GM19463 (cell line): Measurements from ENCODE around the gene FCHO1.
A peak's percentile ranks its signal among the peaks of the same experiment; 100 is the strongest.
"Not testable (repeated sequence)": the region's sequence is repeated elsewhere in the genome, so short reads cannot be mapped to it uniquely, and the experiment has no call there.

Experiments
- ATAC-seq: cut with Tn5 transposase; IDR thresholded peaks from one replicate; pipeline ENCODE4 v1.9.1; 2021; ENCODE audit warnings: mild to moderate bottlenecking, moderate library complexity; ENCODE audit not compliant: unreplicated experiment

Gene FCHO1

GRCh38 chr19:17762505-17763229 is 11.4 kb downstream of the FCHO1 start:
- no peak for ATAC-seq

DNA sequence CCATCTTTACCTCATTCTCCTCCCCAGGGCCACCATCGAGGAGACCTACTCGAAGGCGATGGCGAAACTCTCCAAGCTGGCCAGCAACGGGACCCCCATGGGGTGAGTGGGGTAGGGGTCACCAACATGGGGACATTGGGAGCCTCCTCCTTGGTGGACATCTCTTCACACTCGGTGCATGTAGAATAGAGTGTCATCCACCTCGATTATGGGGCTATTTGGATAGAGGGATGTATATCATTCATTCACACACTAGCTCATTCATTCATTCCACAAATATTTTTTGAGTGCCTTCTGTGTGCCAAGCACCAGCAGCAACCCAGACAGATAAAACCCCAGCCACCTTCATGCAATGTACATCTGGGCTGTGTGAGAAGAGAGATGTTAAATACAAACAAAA is 13.1 kb downstream of the FCHO1 start:
- no peak for ATAC-seq

DNA sequence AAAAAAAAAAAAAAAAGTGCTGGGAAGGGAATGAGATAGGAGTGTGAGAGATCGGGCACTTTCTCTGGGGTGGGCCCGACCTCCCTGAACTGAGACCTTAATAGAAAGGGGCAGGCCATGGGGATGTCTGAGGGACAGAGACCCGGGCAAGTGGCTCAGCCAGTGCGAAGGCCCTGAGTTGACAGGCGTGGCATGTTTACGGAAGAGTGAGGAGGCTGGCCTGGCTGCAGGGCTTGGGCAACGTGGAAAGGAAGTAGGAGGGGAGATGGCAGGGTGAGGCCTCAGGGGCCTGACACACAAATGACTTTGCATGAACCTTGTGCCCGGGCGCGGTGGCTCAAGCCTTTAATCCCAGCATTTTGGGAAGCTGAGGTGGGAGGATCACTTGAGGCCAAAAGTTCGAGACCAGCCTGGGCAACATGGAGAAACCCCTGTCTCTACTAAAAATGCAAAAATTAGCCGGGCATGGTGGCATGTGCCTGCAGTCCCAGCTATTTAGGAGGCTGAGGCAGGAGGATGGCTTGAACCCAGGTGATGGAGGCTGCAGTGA is 13.9 kb downstream of the FCHO1 start:
- ATAC-seq, result no peak

- no peak for ATAC-seq
These were observed 15.4 kb downstream of the FCHO1 start for GRCh38 chr19:17766543-17767131.

GRCh38 chr19:17767559-17767958 is 16.3 kb downstream of the FCHO1 start:
- ATAC-seq, result no peak

DNA sequence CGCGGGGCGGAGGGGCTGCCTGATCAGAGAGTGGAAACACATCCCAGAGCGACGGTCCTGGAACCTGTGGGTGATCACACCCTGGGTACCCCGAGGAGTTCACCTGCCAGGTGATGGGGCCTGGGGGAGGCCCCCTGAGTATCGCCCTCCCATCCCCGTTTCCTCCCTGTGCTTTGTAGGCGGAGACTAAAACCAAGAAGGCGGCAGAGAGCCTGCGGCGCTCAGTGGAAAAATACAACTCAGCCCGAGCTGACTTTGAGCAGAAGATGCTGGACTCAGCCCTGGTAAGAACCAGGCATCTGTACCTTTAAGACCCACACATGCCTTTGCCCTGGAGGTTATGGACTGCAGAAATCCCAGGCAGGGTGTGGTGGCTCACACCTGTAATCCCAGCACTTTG is 19.3 kb downstream of the FCHO1 start:
- ATAC-seq, result no peak

GRCh38 chr19:17772172-17772571 is 20.9 kb downstream of the FCHO1 start:
- no peak for ATAC-seq

- ATAC-seq, result no peak
These were observed 24.1 kb downstream of the FCHO1 start for GRCh38 chr19:17775245-17775927.

GRCh38 chr19:17775991-17776803 is 24.9 kb downstream of the FCHO1 start:
- ATAC-seq, result peak; percentile 73

- not testable (repeated sequence) for ATAC-seq
These were observed 26.6 kb downstream of the FCHO1 start for GRCh38 chr19:17777840-17778239.

DNA sequence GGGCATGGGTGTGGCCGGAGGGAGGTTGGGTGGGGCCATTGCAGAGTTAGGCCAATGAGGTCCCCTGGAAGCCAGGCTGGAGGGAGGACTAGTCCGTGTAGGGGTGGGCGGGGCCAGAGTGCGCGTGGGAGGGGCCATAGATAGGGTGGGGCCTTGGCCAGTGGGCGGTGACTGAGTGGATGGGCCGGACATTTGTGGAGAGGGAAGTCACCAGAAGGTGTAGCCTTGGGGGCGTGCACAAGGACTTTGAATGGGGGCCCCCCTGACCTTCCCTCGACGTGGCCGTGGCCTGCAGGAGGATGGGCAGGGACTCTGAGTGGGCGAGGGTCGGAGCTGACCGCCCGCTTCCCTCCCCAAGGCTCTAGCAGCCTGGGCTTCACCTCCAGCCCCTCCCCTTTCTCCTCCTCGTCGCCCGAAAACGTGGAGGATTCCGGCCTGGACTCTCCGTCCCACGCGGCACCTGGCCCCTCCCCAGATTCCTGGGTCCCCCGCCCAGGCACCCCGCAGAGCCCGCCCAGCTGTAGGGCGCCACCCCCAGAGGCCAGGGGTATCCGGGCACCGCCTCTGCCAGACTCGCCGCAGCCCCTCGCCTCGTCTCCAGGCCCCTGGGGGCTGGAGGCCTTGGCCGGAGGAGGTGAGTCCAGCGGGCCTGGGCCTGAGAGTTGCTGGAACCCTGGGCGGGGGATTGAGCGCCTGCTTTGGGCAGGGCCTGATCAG is 27.1 kb downstream of the FCHO1 start:
- no peak for ATAC-seq

DNA sequence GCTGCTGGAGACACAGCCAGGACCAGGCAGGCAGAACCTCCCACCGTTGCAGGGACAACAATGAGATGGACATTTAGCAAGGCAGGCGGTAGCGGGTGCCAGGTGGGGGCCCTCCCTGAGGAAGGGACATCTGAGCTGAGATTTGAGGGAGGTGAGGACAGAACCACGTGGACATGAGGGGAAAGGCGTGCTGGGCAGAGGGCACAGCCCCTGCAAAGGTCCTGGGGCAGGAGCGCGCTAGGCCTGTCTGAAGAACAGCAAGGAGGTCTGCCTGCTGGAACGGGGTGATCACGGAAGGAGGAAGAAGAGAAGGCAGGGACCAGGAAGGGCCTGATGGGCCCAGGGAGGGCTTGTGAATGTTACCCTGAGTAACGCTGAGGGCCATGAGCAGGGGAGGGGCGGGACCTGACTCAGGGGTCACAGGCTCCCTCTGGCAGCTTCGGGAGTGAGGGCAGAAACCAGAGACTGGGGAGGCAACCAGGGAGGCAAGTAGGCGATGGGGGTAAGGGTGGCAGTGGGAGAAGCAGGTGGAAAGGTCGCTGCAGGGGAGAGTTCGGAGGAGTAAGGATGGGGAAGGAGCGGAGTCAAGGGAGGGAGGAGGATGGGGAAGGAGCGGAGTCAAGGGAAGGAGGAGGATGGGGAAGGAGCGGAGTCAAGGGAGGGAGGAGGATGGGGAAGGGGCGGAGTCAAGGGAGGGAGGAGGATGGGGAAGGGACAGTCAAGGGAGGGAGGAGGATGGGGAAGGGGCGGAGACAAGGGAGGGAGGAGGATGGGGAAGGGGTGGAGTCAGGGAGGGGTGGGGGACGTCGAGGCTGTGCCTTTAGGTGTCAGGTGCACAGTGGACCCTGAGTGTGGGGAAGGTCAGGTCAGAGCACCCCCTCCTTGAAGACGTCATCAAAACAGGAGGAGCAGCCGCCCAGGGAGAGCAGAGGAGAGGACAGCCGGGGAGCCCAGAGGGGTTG is 28.0 kb downstream of the FCHO1 start:
- ATAC-seq, result no peak

DNA sequence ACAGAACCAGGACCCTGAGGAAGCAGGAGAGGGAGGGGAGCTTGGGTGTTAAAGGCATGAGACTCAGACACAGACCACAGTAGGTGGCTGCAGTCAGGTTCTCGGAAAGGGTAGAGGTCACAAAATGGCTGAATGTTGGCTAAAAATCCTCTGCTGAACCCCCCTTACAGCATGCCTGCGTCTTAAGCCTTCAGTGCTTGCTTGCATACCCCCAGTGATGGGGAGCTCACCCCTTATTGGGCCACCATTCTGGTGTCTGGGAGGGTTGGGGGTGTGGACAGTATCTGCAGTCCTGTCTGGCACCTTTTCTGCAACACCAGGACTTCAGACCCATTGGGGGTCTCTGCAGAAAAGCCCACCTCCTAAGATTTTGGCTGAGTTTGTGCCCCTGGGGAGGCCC is 29.5 kb downstream of the FCHO1 start:
- no peak for ATAC-seq

DNA sequence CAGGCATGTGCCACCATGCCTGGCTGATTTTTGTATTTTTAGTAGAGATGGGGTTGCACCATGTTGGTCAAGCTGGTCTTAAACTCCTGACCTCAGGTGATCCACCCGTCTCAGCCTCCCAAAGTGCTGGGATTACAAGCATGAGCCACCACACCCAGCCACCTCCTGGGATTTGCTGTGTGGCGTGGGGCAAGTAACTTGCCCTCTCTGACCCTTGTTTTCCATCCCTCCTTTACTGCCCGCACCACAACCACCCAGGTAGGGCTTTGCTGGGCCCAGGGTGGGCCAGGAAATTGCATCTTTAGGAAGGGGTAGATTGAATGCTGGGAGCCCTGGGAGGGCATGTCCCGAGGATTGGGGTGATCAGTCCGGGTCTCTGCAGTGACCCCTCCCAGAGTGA is 32.4 kb downstream of the FCHO1 start:
- ATAC-seq, result not testable (repeated sequence)

GRCh38 chr19:17784201-17785008 is 33.1 kb downstream of the FCHO1 start:
- ATAC-seq, result no peak

DNA sequence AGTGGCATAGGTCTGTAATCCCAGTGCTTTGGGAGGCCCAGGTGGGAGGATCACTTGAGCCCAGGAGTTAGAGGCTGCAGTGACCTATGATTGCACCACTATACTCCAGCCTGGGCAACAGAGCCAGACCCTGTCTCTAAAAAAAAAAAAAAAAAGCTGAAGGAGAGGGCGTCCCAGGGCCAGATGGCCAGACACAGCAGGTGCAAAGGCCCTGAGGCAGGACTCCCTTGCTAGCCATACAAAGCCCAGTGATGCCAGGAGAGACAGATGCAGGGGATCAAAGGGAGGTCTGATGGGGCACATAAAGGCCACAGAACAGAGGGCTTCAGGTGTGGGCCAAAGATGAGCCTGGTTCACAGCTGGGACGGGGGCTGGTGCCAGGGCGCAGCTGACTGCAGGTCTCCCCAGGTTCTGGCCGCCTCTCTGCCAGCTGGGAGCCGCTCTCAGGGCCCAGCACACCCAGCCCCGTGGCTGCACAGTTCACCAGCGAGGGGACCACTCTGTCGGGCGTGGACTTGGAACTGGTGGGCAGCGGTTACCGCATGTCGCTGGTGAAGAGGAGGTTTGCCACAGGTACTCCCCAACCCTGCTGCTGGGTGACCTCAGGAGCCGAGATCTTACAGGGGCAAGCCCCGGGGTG is 36.1 kb downstream of the FCHO1 start:
- ATAC-seq, result no peak

GRCh38 chr19:17788632-17789031 is 37.4 kb downstream of the FCHO1 start:
- ATAC-seq, result no peak
